ENCODE results near the gene ITGB8.

DNA sequence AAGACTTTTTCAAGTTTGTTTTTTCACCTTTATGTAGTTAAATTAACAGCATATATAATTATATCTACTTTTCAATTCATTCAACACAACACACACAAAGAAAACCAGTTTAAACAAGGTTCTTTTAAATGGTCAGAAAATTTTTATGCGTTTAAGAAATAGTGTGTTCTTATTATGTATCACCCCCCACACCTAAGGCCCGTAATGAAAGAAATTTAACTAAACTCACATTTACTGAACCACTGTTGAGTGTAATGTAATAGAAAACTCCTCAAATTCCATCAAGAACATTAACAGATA lies 19.0 kb upstream of the ITGB8 start:
- TF ChIP-seq, protein P1, sequence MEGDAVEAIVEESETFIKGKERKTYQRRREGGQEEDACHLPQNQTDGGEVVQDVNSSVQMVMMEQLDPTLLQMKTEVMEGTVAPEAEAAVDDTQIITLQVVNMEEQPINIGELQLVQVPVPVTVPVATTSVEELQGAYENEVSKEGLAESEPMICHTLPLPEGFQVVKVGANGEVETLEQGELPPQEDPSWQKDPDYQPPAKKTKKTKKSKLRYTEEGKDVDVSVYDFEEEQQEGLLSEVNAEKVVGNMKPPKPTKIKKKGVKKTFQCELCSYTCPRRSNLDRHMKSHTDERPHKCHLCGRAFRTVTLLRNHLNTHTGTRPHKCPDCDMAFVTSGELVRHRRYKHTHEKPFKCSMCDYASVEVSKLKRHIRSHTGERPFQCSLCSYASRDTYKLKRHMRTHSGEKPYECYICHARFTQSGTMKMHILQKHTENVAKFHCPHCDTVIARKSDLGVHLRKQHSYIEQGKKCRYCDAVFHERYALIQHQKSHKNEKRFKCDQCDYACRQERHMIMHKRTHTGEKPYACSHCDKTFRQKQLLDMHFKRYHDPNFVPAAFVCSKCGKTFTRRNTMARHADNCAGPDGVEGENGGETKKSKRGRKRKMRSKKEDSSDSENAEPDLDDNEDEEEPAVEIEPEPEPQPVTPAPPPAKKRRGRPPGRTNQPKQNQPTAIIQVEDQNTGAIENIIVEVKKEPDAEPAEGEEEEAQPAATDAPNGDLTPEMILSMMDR (IDR thresholded peaks at IDR 0.05 in 2 of 3, conservative IDR thresholded peaks at IDR 0.05 in 1 of 3; ENCODE audit: borderline replicate concordance in 1 of 3, insufficient read depth in 1 of 3, low read depth in 2 of 3, low read length in 2 of 3) = no peak
- TF ChIP-seq POLR2A (IDR thresholded peaks at IDR 0.05; ENCODE audit: borderline replicate concordance, extremely low read depth, insufficient read depth, insufficient read length) (no peak), EZH2 (IDR thresholded peaks at IDR 0.05) (no peak), EZH2phosphoT487 (IDR thresholded peaks at IDR 0.05; ENCODE audit: borderline replicate concordance) (no peak), TCF7L2 (IDR thresholded peaks at IDR 0.05; ENCODE audit: borderline replicate concordance, extremely low read depth, insufficient read depth, insufficient read length) (no peak), POLR2AphosphoS5 (IDR thresholded peaks at IDR 0.05; ENCODE audit: low read depth, low read length) (no peak), ELF1 (IDR thresholded peaks at IDR 0.05; ENCODE audit: borderline replicate concordance, low read depth) (no peak)
- TF ChIP-seq, protein P2, sequence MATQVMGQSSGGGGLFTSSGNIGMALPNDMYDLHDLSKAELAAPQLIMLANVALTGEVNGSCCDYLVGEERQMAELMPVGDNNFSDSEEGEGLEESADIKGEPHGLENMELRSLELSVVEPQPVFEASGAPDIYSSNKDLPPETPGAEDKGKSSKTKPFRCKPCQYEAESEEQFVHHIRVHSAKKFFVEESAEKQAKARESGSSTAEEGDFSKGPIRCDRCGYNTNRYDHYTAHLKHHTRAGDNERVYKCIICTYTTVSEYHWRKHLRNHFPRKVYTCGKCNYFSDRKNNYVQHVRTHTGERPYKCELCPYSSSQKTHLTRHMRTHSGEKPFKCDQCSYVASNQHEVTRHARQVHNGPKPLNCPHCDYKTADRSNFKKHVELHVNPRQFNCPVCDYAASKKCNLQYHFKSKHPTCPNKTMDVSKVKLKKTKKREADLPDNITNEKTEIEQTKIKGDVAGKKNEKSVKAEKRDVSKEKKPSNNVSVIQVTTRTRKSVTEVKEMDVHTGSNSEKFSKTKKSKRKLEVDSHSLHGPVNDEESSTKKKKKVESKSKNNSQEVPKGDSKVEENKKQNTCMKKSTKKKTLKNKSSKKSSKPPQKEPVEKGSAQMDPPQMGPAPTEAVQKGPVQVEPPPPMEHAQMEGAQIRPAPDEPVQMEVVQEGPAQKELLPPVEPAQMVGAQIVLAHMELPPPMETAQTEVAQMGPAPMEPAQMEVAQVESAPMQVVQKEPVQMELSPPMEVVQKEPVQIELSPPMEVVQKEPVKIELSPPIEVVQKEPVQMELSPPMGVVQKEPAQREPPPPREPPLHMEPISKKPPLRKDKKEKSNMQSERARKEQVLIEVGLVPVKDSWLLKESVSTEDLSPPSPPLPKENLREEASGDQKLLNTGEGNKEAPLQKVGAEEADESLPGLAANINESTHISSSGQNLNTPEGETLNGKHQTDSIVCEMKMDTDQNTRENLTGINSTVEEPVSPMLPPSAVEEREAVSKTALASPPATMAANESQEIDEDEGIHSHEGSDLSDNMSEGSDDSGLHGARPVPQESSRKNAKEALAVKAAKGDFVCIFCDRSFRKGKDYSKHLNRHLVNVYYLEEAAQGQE (IDR thresholded peaks at IDR 0.05; ENCODE audit: low read depth) = no peak
